SK-N-SH treated with all-trans-retinoic acid at 6 μM for 48 hours (cell line): ENCODE results near the gene PHRF1.

Experiments used
- ATAC-seq: fragments of 200-7000 bp; cut with Tn5 transposase; 3 replicates; pipeline ENCODE4 v1.9.1; 2020; ENCODE audit warnings: mild to moderate bottlenecking, moderate library complexity
- ARNTL ChIP-seq: fragments of 450-650 bp; formaldehyde crosslinking; IDR thresholded peaks from 2 replicates; pipeline ENCODE4 v1.5.0; 2020; ENCODE audit warnings: low read depth, mild to moderate bottlenecking, moderate library complexity, borderline replicate concordance
- BACH2 ChIP-seq: fragments of 250-450 bp; sonication (Bioruptor Pico); IDR thresholded peaks from 2 replicates; pipeline ENCODE4 v1.9.0; 2021; ENCODE audit warnings: mild to moderate bottlenecking, borderline replicate concordance
- CSDC2 ChIP-seq: fragments of 250-450 bp; sonication (Bioruptor Pico); IDR thresholded peaks from 2 replicates; pipeline ENCODE4 v1.5.0; 2020; ENCODE audit warnings: mild to moderate bottlenecking, moderate library complexity
- ESRRG ChIP-seq: fragments of 250-450 bp; sonication (Bioruptor Pico); IDR thresholded peaks from 2 replicates; pipeline ENCODE4 v1.6.1; 2021; ENCODE audit warnings: mild to moderate bottlenecking
- GLIS3 ChIP-seq: fragments of 250-450 bp; sonication (Bioruptor Pico); IDR thresholded peaks from 2 replicates; pipeline ENCODE4 v1.5.0; 2020; ENCODE audit warnings: mild to moderate bottlenecking, moderate library complexity
- ISL1 ChIP-seq: fragments of 250-450 bp; sonication (Bioruptor Pico); IDR thresholded peaks from 2 replicates; pipeline ENCODE4 v2.1.2; 2022; ENCODE audit warnings: mild to moderate bottlenecking, moderate library complexity
- OSR1 ChIP-seq: fragments of 250-450 bp; sonication (Bioruptor Pico); IDR thresholded peaks from 2 replicates; pipeline ENCODE4 v1.8.0; 2022; ENCODE audit warnings: moderate library complexity, mild to moderate bottlenecking, inconsistent platforms
- PPARA ChIP-seq: fragments of 250-450 bp; sonication (Bioruptor Pico); IDR thresholded peaks from 2 replicates; pipeline ENCODE4 v1.5.0; 2020; ENCODE audit warnings: mild to moderate bottlenecking, borderline replicate concordance
- RARB ChIP-seq: fragments of 250-450 bp; sonication (Bioruptor Pico); IDR thresholded peaks from 2 replicates; pipeline ENCODE4 v1.8.0; 2021; ENCODE audit warnings: mild to moderate bottlenecking, moderate library complexity
- SNAI2 ChIP-seq: fragments of 250-450 bp; sonication (Bioruptor Pico); IDR thresholded peaks from 2 replicates; pipeline ENCODE4 v1.5.0; 2020; ENCODE audit warnings: mild to moderate bottlenecking, moderate library complexity
- TCF4 ChIP-seq: fragments of 250-450 bp; sonication (Bioruptor Pico); IDR thresholded peaks from 2 replicates; pipeline ENCODE4 v1.8.0; 2021; ENCODE audit warnings: mild to moderate bottlenecking, moderate library complexity, borderline replicate concordance
- TOX ChIP-seq: fragments of 250-450 bp; sonication (Bioruptor Pico); IDR thresholded peaks from 2 replicates; pipeline ENCODE4 v1.8.0; 2021; ENCODE audit warnings: mild to moderate bottlenecking, moderate library complexity, borderline replicate concordance
- ZC3H10 ChIP-seq: fragments of 250-450 bp; sonication (Bioruptor Pico); IDR thresholded peaks from 2 replicates; pipeline ENCODE4 v1.5.1; 2021; ENCODE audit warnings: mild to moderate bottlenecking, moderate library complexity
- ZFP3 ChIP-seq: fragments of 250-450 bp; sonication (Bioruptor Pico); IDR thresholded peaks from 2 replicates; pipeline ENCODE4 v1.5.0; 2020; ENCODE audit warnings: mild to moderate bottlenecking, moderate library complexity
- ZFP30 ChIP-seq: fragments of 450-650 bp; formaldehyde crosslinking; IDR thresholded peaks from 2 replicates; pipeline ENCODE4 v1.5.0; 2022; ENCODE audit warnings: mild to moderate bottlenecking, moderate library complexity
- ZNF565 ChIP-seq: fragments of 450-650 bp; formaldehyde crosslinking; conservative IDR thresholded peaks from 2 replicates; pipeline ENCODE4 v1.5.0; 2020; ENCODE audit warnings: low read depth, mild to moderate bottlenecking, moderate library complexity
- ZNF70 ChIP-seq: fragments of 450-650 bp; formaldehyde crosslinking; IDR thresholded peaks from 2 replicates; pipeline ENCODE4 v1.5.0; 2020; ENCODE audit warnings: mild to moderate bottlenecking, moderate library complexity
- ZNF8 ChIP-seq: fragments of 450-650 bp; formaldehyde crosslinking; IDR thresholded peaks from 2 replicates; pipeline ENCODE4 v1.5.0; 2020; ENCODE audit warnings: mild to moderate bottlenecking, moderate library complexity
- TF ChIP-seq, protein P1 (sequence below): fragments of 250-450 bp; sonication (Bioruptor Pico); IDR thresholded peaks from 2 replicates; pipeline ENCODE4 v1.5.1; 2020; ENCODE audit warnings: low read depth, mild to moderate bottlenecking, moderate library complexity
- TF ChIP-seq, protein P2 (sequence below): fragments of 250-450 bp; sonication (Bioruptor Pico); IDR thresholded peaks from 2 replicates; pipeline ENCODE4 v1.5.0; 2020; ENCODE audit warnings: mild to moderate bottlenecking, moderate library complexity
- TF ChIP-seq, protein P3 (sequence below): fragments of 250-450 bp; sonication (Bioruptor Pico); IDR thresholded peaks from 2 replicates; pipeline ENCODE4 v1.8.0; 2020; ENCODE audit warnings: mild to moderate bottlenecking, moderate library complexity, borderline replicate concordance

The PHRF1 gene

DNA sequence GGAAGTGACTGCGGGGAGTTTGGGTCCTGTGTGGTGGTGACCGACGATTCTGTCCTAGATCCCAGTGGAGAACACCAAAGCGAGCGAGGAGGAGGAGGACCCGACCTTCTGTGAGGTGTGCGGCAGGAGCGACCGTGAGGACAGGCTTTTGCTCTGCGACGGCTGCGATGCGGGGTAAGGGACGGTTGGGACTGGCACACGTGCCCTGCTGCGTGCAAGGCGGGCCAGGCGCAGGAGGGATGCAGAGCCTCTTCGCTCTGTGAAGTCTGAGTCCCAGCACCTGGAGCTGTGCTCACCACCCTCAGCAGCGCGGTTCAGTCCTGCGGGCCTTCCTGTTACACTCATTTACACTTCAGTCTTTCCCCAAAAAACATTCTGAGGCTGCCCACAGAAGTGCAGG is 16.2 kb downstream of the PHRF1 start:
- no peak for TF ChIP-seq RARB (CRISPR knock-in tag)
- TF ChIP-seq CSDC2 (CRISPR knock-in tag), result no peak
- TF ChIP-seq, protein P1, sequence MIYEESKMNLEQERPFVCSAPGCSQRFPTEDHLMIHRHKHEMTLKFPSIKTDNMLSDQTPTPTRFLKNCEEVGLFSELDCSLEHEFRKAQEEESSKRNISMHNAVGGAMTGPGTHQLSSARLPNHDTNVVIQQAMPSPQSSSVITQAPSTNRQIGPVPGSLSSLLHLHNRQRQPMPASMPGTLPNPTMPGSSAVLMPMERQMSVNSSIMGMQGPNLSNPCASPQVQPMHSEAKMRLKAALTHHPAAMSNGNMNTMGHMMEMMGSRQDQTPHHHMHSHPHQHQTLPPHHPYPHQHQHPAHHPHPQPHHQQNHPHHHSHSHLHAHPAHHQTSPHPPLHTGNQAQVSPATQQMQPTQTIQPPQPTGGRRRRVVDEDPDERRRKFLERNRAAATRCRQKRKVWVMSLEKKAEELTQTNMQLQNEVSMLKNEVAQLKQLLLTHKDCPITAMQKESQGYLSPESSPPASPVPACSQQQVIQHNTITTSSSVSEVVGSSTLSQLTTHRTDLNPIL, result no peak
- no peak for TF ChIP-seq ZC3H10 (CRISPR knock-in tag)
- TF ChIP-seq OSR1 (CRISPR knock-in tag), result no peak
- TF ChIP-seq, protein P2, sequence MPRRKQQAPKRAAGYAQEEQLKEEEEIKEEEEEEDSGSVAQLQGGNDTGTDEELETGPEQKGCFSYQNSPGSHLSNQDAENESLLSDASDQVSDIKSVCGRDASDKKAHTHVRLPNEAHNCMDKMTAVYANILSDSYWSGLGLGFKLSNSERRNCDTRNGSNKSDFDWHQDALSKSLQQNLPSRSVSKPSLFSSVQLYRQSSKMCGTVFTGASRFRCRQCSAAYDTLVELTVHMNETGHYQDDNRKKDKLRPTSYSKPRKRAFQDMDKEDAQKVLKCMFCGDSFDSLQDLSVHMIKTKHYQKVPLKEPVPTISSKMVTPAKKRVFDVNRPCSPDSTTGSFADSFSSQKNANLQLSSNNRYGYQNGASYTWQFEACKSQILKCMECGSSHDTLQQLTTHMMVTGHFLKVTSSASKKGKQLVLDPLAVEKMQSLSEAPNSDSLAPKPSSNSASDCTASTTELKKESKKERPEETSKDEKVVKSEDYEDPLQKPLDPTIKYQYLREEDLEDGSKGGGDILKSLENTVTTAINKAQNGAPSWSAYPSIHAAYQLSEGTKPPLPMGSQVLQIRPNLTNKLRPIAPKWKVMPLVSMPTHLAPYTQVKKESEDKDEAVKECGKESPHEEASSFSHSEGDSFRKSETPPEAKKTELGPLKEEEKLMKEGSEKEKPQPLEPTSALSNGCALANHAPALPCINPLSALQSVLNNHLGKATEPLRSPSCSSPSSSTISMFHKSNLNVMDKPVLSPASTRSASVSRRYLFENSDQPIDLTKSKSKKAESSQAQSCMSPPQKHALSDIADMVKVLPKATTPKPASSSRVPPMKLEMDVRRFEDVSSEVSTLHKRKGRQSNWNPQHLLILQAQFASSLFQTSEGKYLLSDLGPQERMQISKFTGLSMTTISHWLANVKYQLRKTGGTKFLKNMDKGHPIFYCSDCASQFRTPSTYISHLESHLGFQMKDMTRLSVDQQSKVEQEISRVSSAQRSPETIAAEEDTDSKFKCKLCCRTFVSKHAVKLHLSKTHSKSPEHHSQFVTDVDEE (CRISPR knock-in tag), result no peak
- no peak for TF ChIP-seq SNAI2 (CRISPR knock-in tag)
- TF ChIP-seq BACH2 (CRISPR knock-in tag), result no peak
- no peak for TF ChIP-seq ZNF70 (CRISPR knock-in tag)
- TF ChIP-seq, protein P3, sequence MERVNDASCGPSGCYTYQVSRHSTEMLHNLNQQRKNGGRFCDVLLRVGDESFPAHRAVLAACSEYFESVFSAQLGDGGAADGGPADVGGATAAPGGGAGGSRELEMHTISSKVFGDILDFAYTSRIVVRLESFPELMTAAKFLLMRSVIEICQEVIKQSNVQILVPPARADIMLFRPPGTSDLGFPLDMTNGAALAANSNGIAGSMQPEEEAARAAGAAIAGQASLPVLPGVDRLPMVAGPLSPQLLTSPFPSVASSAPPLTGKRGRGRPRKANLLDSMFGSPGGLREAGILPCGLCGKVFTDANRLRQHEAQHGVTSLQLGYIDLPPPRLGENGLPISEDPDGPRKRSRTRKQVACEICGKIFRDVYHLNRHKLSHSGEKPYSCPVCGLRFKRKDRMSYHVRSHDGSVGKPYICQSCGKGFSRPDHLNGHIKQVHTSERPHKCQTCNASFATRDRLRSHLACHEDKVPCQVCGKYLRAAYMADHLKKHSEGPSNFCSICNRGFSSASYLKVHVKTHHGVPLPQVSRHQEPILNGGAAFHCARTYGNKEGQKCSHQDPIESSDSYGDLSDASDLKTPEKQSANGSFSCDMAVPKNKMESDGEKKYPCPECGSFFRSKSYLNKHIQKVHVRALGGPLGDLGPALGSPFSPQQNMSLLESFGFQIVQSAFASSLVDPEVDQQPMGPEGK, result no peak
- no peak for TF ChIP-seq ZFP3 (CRISPR knock-in tag)
- TF ChIP-seq TOX (CRISPR knock-in tag), result no peak
- no peak for TF ChIP-seq ZNF8 (CRISPR knock-in tag)
- no peak for TF ChIP-seq ARNTL (CRISPR knock-in tag)
- no peak for ATAC-seq

DNA sequence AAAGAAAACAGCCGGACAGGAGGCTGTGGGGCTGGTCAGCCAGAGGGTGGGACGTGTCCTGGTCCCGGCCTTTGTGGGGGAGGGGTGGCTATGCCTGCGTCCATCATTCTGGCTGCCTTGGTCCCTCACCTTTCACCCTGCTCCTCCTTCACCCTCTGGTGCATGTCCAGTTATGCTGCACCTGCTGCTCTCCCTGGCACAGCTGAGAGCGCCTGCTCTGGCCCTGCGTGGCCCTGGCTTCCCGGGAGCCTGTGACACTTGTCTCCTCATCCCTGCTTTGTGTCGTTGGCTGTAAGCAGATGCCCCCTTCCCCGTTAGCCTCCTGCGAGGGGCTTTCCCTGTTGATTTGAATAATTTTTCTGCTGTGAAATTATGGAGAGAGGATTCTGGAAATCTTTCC is 16.6 kb downstream of the PHRF1 start:
- TF ChIP-seq CSDC2 (CRISPR knock-in tag) (no peak), ZNF70 (CRISPR knock-in tag) (no peak), ZFP3 (CRISPR knock-in tag) (no peak), TOX (CRISPR knock-in tag) (no peak), ZC3H10 (CRISPR knock-in tag) (no peak), PPARA (CRISPR knock-in tag) (no peak), RARB (CRISPR knock-in tag) (no peak), ISL1 (no peak), ESRRG (no peak), BACH2 (CRISPR knock-in tag) (no peak), TCF4 (CRISPR knock-in tag) (no peak), ZNF565 (CRISPR knock-in tag) (no peak), GLIS3 (CRISPR knock-in tag) (no peak), ARNTL (CRISPR knock-in tag) (no peak), ZFP30 (CRISPR knock-in tag) (no peak), SNAI2 (CRISPR knock-in tag) (no peak)
- TF ChIP-seq, protein P3, result no peak
- TF ChIP-seq, protein P1, result no peak
- no peak for ATAC-seq

DNA sequence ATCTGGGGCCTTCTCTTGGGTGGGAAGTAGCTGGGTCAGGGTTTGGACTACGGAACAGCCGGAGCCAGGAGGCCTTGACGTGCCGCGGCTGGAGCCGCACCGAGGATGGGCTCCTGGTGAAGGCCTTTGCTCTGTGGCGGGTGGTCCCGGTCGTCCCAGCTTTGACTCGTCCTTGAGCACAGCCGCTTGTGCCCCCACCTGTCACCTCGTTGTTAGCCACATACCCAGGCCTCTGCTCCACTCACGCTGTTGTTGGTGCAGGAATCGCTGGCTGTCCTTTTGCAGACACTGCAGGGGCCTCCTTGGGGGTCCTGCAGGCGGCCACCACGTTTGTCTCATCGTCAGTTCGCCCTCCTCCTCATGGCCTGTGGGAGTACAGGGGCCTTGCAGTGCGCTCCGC is 17.1 kb downstream of the PHRF1 start:
- no peak for ATAC-seq
- TF ChIP-seq ISL1 (no peak), SNAI2 (CRISPR knock-in tag) (no peak), CSDC2 (CRISPR knock-in tag) (no peak), ZFP3 (CRISPR knock-in tag) (no peak), ZNF8 (CRISPR knock-in tag) (no peak), TCF4 (CRISPR knock-in tag) (no peak), PPARA (CRISPR knock-in tag) (no peak), BACH2 (CRISPR knock-in tag) (no peak), ZC3H10 (CRISPR knock-in tag) (no peak), ARNTL (CRISPR knock-in tag) (no peak), GLIS3 (CRISPR knock-in tag) (no peak), RARB (CRISPR knock-in tag) (no peak), TOX (CRISPR knock-in tag) (no peak), ZNF70 (CRISPR knock-in tag) (no peak), ZFP30 (CRISPR knock-in tag) (no peak)
- TF ChIP-seq, protein P2 (CRISPR knock-in tag), result no peak
- TF ChIP-seq, protein P3, result no peak
